ENCODE measurements around the gene TM9SF2.

DNA sequence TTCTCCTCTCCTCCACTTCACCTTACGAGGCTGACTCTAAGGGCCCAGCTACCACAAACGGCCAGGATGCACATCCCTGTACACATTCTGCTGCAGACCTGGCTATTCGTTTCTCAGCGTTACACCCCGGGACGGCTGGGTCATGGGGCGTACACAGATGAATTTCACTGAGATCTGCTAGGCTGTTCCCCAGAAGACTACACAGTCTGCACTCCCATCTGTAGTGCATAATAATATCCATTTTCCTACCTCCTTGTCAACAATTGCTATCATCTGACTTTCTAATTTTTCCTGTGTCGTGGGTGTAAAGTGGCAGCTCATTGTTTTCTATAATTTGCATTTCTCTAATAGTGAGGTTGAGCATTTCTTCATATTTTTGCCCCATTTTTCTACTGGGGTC is 85.7 kb downstream of the TM9SF2 start:
- TF ChIP-seq, protein P1, sequence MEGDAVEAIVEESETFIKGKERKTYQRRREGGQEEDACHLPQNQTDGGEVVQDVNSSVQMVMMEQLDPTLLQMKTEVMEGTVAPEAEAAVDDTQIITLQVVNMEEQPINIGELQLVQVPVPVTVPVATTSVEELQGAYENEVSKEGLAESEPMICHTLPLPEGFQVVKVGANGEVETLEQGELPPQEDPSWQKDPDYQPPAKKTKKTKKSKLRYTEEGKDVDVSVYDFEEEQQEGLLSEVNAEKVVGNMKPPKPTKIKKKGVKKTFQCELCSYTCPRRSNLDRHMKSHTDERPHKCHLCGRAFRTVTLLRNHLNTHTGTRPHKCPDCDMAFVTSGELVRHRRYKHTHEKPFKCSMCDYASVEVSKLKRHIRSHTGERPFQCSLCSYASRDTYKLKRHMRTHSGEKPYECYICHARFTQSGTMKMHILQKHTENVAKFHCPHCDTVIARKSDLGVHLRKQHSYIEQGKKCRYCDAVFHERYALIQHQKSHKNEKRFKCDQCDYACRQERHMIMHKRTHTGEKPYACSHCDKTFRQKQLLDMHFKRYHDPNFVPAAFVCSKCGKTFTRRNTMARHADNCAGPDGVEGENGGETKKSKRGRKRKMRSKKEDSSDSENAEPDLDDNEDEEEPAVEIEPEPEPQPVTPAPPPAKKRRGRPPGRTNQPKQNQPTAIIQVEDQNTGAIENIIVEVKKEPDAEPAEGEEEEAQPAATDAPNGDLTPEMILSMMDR (conservative IDR thresholded peaks at IDR 0.05), result no peak
- no peak for TF ChIP-seq ZFX (IDR thresholded peaks at IDR 0.05)

Data from C4-2B (cell line).